Osteocyte (in vitro differentiated cells): ENCODE data around the gene RFX8. TPM values are rescaled to one million over a fixed set of nuclear protein-coding genes. Genes with fewer than 3 reads are reported as not detected.

ENCODE experiments used
- DNase-seq: peaks from one replicate; pipeline ENCODE4 v3.0.0; 2021; ENCODE audit warnings: mixed read lengths; ENCODE audit not compliant: unreplicated experiment; ENCODE audit errors: extremely low spot score
- H3K27ac Mint-ChIP-seq: one replicate; pipeline ENCODE4 v1.8.0; 2021; ENCODE audit warnings: mild to moderate bottlenecking, mixed read lengths; ENCODE audit not compliant: unreplicated experiment
- H3K27me3 Mint-ChIP-seq: one replicate; pipeline ENCODE4 v1.8.0; 2021; ENCODE audit warnings: mixed read lengths; ENCODE audit not compliant: unreplicated experiment
- H3K36me3 Mint-ChIP-seq: one replicate; pipeline ENCODE4 v1.8.0; 2021; ENCODE audit warnings: mixed read lengths; ENCODE audit not compliant: unreplicated experiment
- H3K4me1 Mint-ChIP-seq: one replicate; pipeline ENCODE4 v1.8.0; 2021; ENCODE audit warnings: mixed read lengths; ENCODE audit not compliant: unreplicated experiment
- H3K4me3 Mint-ChIP-seq: one replicate; pipeline ENCODE4 v1.8.0; 2021; ENCODE audit warnings: mild to moderate bottlenecking, moderate library complexity, mixed read lengths; ENCODE audit not compliant: unreplicated experiment
- H3K9me3 Mint-ChIP-seq: one replicate; pipeline ENCODE4 v1.8.0; 2021; ENCODE audit warnings: mixed read lengths; ENCODE audit not compliant: unreplicated experiment
- total RNA-seq: library from RNA; stranded (reverse); gene quantifications from 2 replicates; pipeline ENCODE4 v1.2.1, GENCODE V29; 2021
- TF ChIP-seq, protein P1 (sequence below): fragments of 200-600 bp; sonication (generic); IDR thresholded peaks from 2 replicates; pipeline ENCODE4 v1.5.0; 2021; ENCODE audit warnings: antibody characterized with exemption, mild to moderate bottlenecking, moderate library complexity

RFX8 gene
- total RNA-seq, 1 donor from 2014 or later, result not detected

DNA sequence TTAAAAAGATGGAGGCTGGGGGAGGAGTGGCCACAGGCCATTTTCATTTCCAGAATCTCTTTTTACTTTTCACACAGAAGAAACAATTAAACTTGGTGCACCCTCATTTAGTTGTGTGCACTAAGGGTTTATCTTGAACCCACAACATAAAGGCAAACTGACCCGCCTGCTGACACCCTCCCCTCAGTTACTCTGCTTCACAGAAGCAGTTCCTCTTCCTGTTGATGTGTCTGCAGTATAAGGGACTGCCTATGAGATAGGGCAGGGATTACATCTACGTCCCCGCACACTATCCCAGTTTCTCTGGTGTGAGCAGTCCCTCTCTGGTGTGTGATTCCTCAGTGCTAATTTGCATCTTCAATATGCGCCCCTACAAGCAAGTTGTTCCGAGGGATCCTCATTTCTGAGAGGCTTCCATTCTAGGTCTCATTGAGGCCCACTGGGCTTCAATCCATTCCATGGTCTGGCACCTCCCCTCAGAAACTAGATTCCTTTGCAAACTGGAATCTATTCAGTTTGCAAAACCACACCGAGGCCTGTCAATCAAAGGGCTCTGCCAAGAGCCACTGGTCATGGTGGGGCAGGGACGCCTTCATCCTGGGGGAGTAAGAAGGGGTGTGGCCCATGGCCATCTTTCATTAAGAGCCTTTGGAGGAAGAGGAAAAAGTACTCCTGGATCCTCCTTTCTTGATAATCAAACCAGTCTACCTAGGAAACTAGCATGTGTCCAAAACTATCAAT lies 99.9 kb downstream of the RFX8 start:
- TF ChIP-seq, protein P1, sequence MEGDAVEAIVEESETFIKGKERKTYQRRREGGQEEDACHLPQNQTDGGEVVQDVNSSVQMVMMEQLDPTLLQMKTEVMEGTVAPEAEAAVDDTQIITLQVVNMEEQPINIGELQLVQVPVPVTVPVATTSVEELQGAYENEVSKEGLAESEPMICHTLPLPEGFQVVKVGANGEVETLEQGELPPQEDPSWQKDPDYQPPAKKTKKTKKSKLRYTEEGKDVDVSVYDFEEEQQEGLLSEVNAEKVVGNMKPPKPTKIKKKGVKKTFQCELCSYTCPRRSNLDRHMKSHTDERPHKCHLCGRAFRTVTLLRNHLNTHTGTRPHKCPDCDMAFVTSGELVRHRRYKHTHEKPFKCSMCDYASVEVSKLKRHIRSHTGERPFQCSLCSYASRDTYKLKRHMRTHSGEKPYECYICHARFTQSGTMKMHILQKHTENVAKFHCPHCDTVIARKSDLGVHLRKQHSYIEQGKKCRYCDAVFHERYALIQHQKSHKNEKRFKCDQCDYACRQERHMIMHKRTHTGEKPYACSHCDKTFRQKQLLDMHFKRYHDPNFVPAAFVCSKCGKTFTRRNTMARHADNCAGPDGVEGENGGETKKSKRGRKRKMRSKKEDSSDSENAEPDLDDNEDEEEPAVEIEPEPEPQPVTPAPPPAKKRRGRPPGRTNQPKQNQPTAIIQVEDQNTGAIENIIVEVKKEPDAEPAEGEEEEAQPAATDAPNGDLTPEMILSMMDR, result no peak
- peaks cover 45% of the 10 kb centered on the region for H3K27me3 Mint-ChIP-seq
- no peaks in the 10 kb centered on the region for H3K36me3 Mint-ChIP-seq
- no peaks in the 10 kb centered on the region for H3K4me1 Mint-ChIP-seq
- peaks cover 5% of the 10 kb centered on the region for H3K9me3 Mint-ChIP-seq
- DNase-seq, result no peak
- no peak overlapping the region for H3K4me3 Mint-ChIP-seq
- H3K27ac Mint-ChIP-seq, result no peak overlapping the region

DNA sequence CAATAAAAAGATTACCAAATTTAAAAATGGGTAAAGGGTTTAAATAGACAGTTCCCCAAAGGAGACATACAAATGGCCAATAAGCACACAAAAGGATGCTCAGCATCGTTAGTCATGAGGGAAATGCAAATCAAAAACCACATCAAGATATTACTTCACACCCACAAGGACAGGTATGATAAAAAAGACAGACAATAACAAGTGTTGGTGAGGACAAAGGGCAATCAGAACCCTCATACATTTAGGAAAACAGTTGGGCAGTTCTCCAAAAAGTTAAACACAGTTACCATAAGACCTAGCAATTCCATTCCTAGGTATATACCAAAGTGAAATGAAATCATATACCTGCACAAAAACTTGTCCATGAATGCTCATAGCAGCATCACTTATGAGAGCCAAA lies 102.1 kb downstream of the RFX8 start:
- H3K36me3 Mint-ChIP-seq, result no peaks in the 10 kb centered on the region
- H3K27me3 Mint-ChIP-seq, result peaks cover 41% of the 10 kb centered on the region
- DNase-seq, result no peak
- TF ChIP-seq, protein P1, result no peak
- no peak overlapping the region for H3K4me3 Mint-ChIP-seq
- peaks cover 5% of the 10 kb centered on the region for H3K9me3 Mint-ChIP-seq
- no peaks in the 10 kb centered on the region for H3K4me1 Mint-ChIP-seq
- H3K27ac Mint-ChIP-seq, result no peak overlapping the region

DNA sequence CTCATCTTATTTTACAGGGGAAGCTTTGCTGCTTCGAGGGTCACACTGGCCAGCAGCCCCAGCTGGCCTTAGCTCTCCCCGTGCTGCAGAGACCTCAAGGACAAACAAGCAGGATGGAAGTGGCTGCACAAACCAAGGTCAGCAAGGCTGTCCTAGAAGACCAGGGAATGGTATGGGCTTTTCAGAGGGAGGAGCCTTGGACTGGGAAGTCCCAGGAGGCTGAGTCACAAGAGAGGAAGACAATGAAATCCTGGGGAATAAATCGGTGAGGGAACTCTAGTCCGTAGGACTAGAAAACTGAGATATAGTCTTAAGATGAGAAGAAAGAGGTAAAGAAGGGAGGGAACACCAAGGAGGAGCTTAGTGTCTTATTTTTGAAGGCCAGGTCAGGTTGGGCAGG lies 103.3 kb downstream of the RFX8 start:
- Mint-ChIP-seq H3K4me3 (no peak overlapping the region), H3K9me3 (peaks cover 5% of the 10 kb centered on the region)
- TF ChIP-seq, protein P1, result no peak

DNA sequence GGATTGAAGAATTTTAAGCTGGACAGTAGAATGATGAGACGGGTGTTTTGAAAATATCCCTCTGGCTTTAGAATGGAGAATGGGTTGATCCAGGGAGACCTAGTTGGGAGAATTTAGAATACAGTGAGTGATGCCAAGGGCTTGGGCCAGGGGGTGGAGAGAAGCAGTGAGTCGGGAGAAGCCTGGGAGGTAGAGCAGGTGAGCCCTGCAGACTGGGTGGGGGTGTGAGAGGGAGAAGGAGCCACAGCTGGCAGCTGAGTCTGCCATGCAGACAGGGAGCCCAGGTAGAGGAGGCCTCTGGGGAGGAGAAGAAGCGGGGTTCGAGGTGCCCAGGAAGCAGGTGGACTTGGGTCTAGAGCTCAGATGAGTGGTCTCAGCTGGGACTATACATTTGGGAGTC lies 105.8 kb downstream of the RFX8 start:
- Mint-ChIP-seq H3K27ac (no peak overlapping the region), H3K36me3 (no peaks in the 10 kb centered on the region), H3K9me3 (peaks cover 5% of the 10 kb centered on the region), H3K4me1 (no peaks in the 10 kb centered on the region), H3K4me3 (no peak overlapping the region), H3K27me3 (peaks cover 52% of the 10 kb centered on the region)
- TF ChIP-seq, protein P1, result no peak
- DNase-seq, result peak; percentile 80

More for the DNA sequence above, 103.3 kb downstream of the RFX8 start:
- Mint-ChIP-seq H3K27ac (no peak overlapping the region), H3K27me3 (peaks cover 33% of the 10 kb centered on the region), H3K4me1 (no peaks in the 10 kb centered on the region), H3K36me3 (no peaks in the 10 kb centered on the region)
- no peak for DNase-seq

DNA sequence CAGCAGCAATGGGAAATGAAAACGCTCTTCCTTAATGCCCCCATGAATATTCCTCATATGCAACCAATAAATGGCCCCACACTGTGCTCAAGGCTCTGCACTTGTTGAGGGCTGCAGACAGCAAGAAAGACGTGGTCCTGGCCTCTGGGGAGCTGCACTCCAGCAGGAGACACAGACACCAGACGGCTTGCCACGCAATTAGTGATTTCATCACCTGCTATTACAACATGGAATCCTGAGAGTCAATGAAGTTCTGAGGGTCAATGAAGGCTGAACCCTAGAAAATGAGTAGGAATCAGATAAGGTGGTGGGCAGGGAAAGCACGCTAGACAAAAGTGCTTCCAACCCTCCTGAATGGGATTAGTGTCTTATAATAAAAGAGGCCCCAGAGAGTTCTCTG lies 106.5 kb downstream of the RFX8 start:
- Mint-ChIP-seq H3K27ac (no peak overlapping the region), H3K27me3 (peaks cover 55% of the 10 kb centered on the region), H3K9me3 (peaks cover 5% of the 10 kb centered on the region), H3K4me3 (no peak overlapping the region), H3K36me3 (no peaks in the 10 kb centered on the region), H3K4me1 (no peaks in the 10 kb centered on the region)
- TF ChIP-seq, protein P1, result no peak
- peak; percentile 49 for DNase-seq
